DND-41 (cell line): ENCODE measurements around the gene CYTH3.

ENCODE experiments used
- ATAC-seq: fragments of 200-7000 bp; cut with Tn5 transposase; 3 replicates; pipeline ENCODE4 v1.9.1; 2021; ENCODE audit warnings: low read depth; ENCODE audit not compliant: insufficient read depth
- DNase-seq: peaks from one replicate; pipeline ENCODE4 v3.0.0-alpha.2; 2020
- H2AFZ ChIP-seq: 2 replicates; pipeline ENCODE4 v1.6.0; 2012; ENCODE audit warnings: low read depth, low read length
- H3K27ac ChIP-seq: 2 replicates; pipeline ENCODE4 v1.5.1; 2012; ENCODE audit warnings: low read length, inconsistent platforms
- H3K27me3 ChIP-seq: fragments of 200-600 bp; sonication (generic); 2 replicates; pipeline ENCODE4 v1.6.0; 2012; ENCODE audit warnings: low read length, mild to moderate bottlenecking, inconsistent platforms; ENCODE audit not compliant: insufficient read depth, poor library complexity
- H3K36me3 ChIP-seq: 2 replicates; pipeline ENCODE4 v1.5.1; 2012; ENCODE audit warnings: low read length, inconsistent platforms; ENCODE audit not compliant: insufficient read depth
- H3K4me1 ChIP-seq: 2 replicates; pipeline ENCODE4 v1.5.1; 2012; ENCODE audit warnings: mild to moderate bottlenecking, low read length; ENCODE audit not compliant: insufficient read depth
- H3K4me2 ChIP-seq: 2 replicates; pipeline ENCODE4 v1.6.0; 2012; ENCODE audit warnings: mild to moderate bottlenecking, moderate library complexity, low read length, inconsistent platforms; ENCODE audit not compliant: insufficient read depth
- H3K4me3 ChIP-seq, 2 experiments: fragments of 200-600 bp in 1 of 2; shearing (Covaris generic) in 1 of 2; 2 replicates each; pipeline ENCODE4 v1.5.1; 2012 to 2016; ENCODE audit warnings: inconsistent platforms in 2 of 2, low read length in 2 of 2, mild to moderate bottlenecking in 2 of 2, low read depth in 1 of 2, moderate library complexity in 1 of 2
- H3K79me2 ChIP-seq: 2 replicates; pipeline ENCODE4 v1.6.0; 2012; ENCODE audit warnings: low read length, inconsistent platforms; ENCODE audit not compliant: insufficient read depth
- H3K9ac ChIP-seq: 2 replicates; pipeline ENCODE4 v1.6.0; 2012; ENCODE audit warnings: low read depth, mild to moderate bottlenecking, inconsistent platforms, low read length, moderate library complexity
- H3K9me3 ChIP-seq: 2 replicates; pipeline ENCODE4 v1.5.1; 2012; ENCODE audit warnings: low read length, moderate library complexity, mild to moderate bottlenecking, inconsistent platforms; ENCODE audit not compliant: insufficient read depth, severe bottlenecking
- H4K20me1 ChIP-seq: 2 replicates; pipeline ENCODE4 v1.6.0; 2012; ENCODE audit warnings: low read length; ENCODE audit not compliant: insufficient read depth
- EZH2 ChIP-seq: IDR thresholded peaks from 3 replicates; pipeline ENCODE4 v1.6.1; 2012; ENCODE audit warnings: borderline replicate concordance, low read depth, mild to moderate bottlenecking, moderate library complexity, low read length, inconsistent platforms; ENCODE audit not compliant: severe bottlenecking
- TF ChIP-seq, protein P1 (sequence below): IDR thresholded peaks from 2 replicates; pipeline ENCODE4 v1.5.1; 2012; ENCODE audit warnings: borderline replicate concordance, low read length, moderate library complexity, mild to moderate bottlenecking; ENCODE audit not compliant: poor library complexity, severe bottlenecking; ENCODE audit errors: extremely low read depth

Gene CYTH3

DNA sequence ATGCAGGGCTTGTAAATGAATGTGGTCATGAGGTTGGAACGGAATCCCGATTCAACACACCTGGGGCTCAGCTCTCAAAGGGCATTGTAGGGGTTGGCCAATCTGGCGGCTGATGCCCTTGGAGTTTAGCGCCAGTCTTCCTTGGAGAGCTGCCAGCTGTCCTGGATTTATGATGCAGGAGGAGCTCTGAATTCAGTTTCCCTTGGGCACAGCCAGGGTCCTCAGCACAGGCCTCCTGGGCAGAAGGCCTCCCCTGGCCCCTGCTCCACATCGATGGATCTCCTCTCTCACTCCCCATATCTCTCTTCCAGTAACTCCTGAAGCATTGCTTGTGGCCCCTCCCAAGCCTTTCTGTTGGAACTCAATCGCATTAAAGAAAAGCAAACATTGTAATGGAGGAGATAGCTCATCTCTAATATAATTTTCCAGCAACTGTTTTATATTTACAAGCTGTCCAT is 985 bp upstream of the CYTH3 start:
- TF ChIP-seq, protein P1, sequence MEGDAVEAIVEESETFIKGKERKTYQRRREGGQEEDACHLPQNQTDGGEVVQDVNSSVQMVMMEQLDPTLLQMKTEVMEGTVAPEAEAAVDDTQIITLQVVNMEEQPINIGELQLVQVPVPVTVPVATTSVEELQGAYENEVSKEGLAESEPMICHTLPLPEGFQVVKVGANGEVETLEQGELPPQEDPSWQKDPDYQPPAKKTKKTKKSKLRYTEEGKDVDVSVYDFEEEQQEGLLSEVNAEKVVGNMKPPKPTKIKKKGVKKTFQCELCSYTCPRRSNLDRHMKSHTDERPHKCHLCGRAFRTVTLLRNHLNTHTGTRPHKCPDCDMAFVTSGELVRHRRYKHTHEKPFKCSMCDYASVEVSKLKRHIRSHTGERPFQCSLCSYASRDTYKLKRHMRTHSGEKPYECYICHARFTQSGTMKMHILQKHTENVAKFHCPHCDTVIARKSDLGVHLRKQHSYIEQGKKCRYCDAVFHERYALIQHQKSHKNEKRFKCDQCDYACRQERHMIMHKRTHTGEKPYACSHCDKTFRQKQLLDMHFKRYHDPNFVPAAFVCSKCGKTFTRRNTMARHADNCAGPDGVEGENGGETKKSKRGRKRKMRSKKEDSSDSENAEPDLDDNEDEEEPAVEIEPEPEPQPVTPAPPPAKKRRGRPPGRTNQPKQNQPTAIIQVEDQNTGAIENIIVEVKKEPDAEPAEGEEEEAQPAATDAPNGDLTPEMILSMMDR: no peak
- no peak for TF ChIP-seq EZH2
- Histone ChIP-seq H3K9me3 (no peaks in the 10 kb centered on the region), H3K36me3 (no peaks in the 10 kb centered on the region), H3K4me3 (no peak overlapping the region; a peak in 1 of 4 replicates), H3K27me3 (peaks cover 19% of the 10 kb centered on the region), H3K79me2 (no peaks in the 10 kb centered on the region), H3K4me1 (peaks cover 21% of the 10 kb centered on the region), H3K27ac (no peak overlapping the region), H3K4me2 (peak overlapping the region; percentile 84), H4K20me1 (peaks cover 4% of the 10 kb centered on the region; the same call in 1 of the 2 replicates), H2AFZ (no peak overlapping the region), H3K9ac (no peak overlapping the region)
- ATAC-seq (no peak), DNase-seq (no peak)

DNA sequence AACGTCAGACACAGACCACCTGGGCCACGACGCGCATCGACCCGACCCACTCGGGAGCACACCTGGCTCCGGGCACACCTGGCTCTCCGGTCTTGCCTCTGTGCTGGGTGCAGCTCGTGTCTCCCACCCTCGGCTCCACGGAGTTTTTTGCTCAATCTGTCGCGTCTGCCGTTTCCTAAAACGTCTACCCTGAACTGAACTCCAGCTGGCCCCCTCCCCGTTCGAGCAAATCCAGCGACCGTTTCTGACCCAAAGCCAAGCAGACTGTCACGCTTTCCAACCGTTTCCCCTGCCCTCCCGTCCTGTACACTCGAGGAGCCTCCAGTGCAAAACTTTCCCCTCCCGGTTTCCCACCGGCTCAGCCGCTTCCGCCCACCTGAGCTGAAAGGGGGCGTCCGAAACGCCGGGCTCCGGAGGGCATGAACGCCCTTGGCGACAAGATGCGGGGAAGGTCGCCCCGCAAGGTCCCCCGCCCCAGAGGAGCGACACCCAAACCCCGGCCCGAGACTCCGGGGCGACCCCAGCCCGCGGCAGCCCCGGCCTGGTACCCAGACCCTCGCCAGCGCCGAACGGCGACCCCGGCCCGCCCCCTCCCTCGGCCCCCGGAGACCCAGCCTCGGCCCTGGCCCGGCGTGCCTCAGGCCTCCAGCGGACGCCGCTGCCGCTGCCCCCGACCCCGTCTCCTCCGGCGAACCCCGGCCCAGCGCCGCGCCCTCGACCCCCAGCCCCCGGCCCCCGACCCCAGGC is 557 bp downstream of the CYTH3 start:
- ATAC-seq: peak; percentile 31
- H3K79me2 ChIP-seq: no peaks in the 10 kb centered on the region; the same call in 1 of the 2 replicates

DNA sequence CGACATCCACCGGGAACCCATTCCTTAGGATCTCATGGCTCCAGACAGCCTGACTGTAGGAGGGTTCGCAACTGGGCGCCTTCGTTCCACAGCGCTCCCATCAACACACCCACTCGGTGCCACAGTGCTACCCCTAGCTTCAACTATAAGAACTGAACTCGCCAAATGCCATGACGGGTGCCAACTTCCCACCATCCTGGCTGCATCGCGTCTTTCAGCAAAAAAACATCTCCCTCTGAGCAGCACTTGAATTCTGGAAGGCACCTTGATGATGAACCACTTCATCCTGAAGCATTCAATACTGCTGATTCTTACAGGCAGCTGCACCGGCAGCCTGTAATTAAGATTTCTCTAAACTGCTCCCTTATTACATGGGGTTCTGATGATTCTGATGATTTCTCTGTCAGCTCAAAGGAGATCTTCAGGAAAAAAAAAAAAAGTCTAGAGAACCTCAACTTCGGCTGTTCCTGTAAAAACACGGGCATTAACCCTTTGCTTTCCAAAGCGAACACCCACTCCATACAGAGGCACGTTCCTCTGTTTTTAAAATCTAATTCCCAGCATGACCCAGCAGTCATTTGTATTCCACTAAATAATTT is 1.3 kb downstream of the CYTH3 start:
- Histone ChIP-seq H3K27ac (no peak overlapping the region), H3K79me2 (no peaks in the 10 kb centered on the region; the same call in 1 of the 2 replicates), H3K4me1 (peaks cover 21% of the 10 kb centered on the region), H3K9me3 (no peaks in the 10 kb centered on the region), H4K20me1 (peaks cover 9% of the 10 kb centered on the region; the same call in 1 of the 2 replicates), H3K36me3 (no peaks in the 10 kb centered on the region), H3K4me3 (peak overlapping the region in 1 of 2 experiments; percentile 78; a peak in 3 of 4 replicates), H3K4me2 (peak overlapping the region; percentile 84), H3K27me3 (peaks cover 19% of the 10 kb centered on the region), H3K9ac (peak overlapping the region; percentile 63; the same call in 1 of the 2 replicates), H2AFZ (0 out of 2 replicates have a peak overlapping the region, but pooled peaks have one; percentile 80)
- DNase-seq: no peak
- no peak for TF ChIP-seq EZH2
- TF ChIP-seq, protein P1: peak; percentile 21
- no peak for ATAC-seq

More for the DNA sequence above, 557 bp downstream of the CYTH3 start:
- peak overlapping the region; percentile 53 to 78; a peak in 3 of 4 replicates for H3K4me3 ChIP-seq
- H3K27me3 ChIP-seq: peaks cover 19% of the 10 kb centered on the region
- peak overlapping the region; percentile 80 for H2AFZ ChIP-seq
- TF ChIP-seq, protein P1: no peak
- TF ChIP-seq EZH2: peak; percentile 57
- H3K9me3 ChIP-seq: no peaks in the 10 kb centered on the region
- H3K27ac ChIP-seq: peak overlapping the region; percentile 20; the same call in 1 of the 2 replicates
- peak overlapping the region; percentile 84 for H3K4me2 ChIP-seq
- DNase-seq: peak; percentile 23
- peaks cover 7% of the 10 kb centered on the region; the same call in 1 of the 2 replicates for H4K20me1 ChIP-seq
- H3K36me3 ChIP-seq: no peaks in the 10 kb centered on the region
- peaks cover 21% of the 10 kb centered on the region for H3K4me1 ChIP-seq
- peak overlapping the region; percentile 63 for H3K9ac ChIP-seq
